Frontal cortex (tissue), 4 donors: ENCODE data around the gene HMGN4. TPM values are rescaled to one million over a fixed set of nuclear protein-coding genes. Genes with fewer than 3 reads are reported as not detected.

Experiments used
- DNase-seq, 2 donors: peaks; one replicate each; pipeline ENCODE4 v3.0.0; 2012; ENCODE audit warnings: low spot score in 2 of 2
- FAIRE-seq: peaks from 2 replicates; lab custom pipeline; 2012; peaks lifted over from hg19 to GRCh38; lab: Jason Lieb, UNC
- total RNA-seq: library from RNA; depleted of rRNA; stranded (reverse); fragments of >200 nt; gene quantifications from one replicate; pipeline ENCODE4 v1.2.3, GENCODE V29; 2014
- donor health status: control.
- donor health status: control.
- donor health status: control.

The HMGN4 gene
- total RNA-seq, 1 donor from 2014 or later = 73.4 TPM

GRCh38 chr6:26571592-26572296 is 33.6 kb downstream of the HMGN4 start:
- DNase-seq (no peak), FAIRE-seq (no peak)

- DNase-seq (no peak), FAIRE-seq (no peak)
These were observed 37.4 kb downstream of the HMGN4 start for GRCh38 chr6:26575494-26575939.

DNA sequence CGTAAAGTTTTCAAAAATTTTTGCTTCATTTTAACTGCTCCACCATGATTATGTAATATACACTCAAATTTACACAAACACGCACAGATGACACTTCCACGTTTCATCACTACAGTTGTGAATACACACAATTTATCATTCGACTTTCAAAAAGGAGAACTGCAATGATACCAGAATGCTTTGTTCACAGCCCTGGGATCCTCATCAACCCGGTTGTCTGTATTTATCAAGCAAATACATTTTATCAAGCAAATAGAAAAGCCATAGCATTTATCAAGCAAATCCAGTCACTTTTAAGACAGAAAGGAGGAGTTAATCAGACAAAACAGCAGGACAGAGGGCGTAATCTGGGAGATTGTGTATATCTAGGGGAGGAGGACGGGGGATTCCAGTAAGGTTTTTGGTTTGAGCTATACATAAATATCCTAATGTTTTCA is 38.3 kb downstream of the HMGN4 start:
- FAIRE-seq = no peak
- DNase-seq = no peak

GRCh38 chr6:26576929-26577719 is 39.0 kb downstream of the HMGN4 start:
- DNase-seq (no peak), FAIRE-seq (no peak)

DNA sequence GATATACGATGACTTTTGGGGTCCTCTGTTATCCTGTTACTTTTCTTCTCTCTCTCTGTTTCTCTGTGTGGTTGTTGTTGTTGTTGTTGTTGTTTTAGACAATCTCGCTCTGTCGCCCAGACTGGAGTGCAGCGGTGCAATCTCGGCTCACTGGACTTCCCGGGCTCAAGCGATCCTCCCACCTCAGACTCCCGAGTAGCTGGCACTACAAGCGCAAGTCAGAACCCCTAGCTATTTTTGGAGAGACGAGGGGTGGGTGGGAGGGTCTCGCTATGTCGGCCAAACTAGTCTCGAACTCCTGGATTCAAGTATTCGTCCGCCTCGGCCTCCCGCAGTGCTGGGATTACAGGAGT is 39.5 kb downstream of the HMGN4 start:
- no peak for FAIRE-seq
- no peak for DNase-seq

DNA sequence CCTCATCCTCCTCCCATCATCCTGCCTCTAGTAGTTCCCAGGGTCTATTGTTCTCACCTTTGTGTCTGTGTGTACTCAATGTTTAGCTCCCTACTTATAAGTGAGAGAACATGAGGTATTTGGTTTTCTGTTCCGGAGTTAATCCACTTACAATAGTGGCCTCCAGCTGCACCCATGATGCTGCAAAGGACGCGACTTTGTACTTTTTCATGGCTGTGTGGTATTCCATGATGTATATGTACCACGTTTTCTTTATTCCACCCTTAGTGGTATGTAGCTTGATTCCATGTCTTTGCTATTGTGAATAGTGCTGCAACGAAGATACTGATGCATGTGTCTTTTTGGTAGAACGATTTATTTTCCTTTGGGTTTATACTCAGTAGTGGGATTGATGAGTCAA is 40.1 kb downstream of the HMGN4 start:
- DNase-seq = no peak
- no peak for FAIRE-seq

GRCh38 chr6:26578741-26579140 is 40.6 kb downstream of the HMGN4 start:
- no peak for DNase-seq
- no peak for FAIRE-seq

- DNase-seq = no peak
- FAIRE-seq = no peak
These were observed 43.2 kb downstream of the HMGN4 start for GRCh38 chr6:26581164-26581915.

GRCh38 chr6:26588965-26589364 is 50.8 kb downstream of the HMGN4 start:
- no peak for FAIRE-seq
- no peak for DNase-seq

- DNase-seq (no peak), FAIRE-seq (no peak)
These were observed 54.5 kb downstream of the HMGN4 start for GRCh38 chr6:26592649-26593048.

DNA sequence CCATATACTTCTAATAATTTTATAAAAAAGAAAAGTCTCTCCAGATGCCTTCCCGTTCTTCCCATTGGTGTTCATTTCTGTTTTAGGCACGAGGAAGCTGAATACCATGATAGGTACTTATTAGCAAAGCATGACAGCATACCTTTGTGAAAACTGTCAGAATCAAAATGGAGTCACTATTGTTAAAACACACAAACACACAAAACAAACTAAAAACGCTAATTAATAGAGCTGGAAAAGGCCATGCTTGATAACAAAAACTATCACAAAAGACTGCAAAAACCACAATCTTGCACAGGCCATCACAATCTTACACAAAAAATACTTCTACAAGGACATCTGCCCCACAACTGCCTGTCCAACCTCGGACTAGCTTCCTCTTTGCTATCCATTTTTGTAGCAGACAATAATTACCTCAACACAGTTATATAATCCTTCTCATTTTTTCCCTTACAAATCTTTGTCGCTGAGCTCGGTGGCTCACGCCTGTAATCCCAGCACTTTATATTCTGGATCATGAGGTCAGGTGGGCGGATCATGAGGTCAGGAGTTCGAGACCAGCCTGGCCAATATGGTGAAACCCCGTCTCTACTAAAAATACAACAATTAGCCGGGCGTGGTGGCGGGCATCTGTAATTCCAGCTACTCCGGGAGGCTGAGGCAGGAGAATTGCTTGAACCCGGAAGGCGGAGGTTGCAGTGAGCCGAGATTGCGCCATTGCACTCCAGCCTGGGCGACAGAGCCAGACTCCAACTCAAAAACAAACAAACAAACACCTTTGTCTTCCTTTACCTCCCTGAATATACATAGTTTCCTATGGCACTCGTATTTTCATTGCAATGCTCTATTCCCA is 55.3 kb downstream of the HMGN4 start:
- FAIRE-seq = no peak
- DNase-seq = no peak

- DNase-seq (no peak), FAIRE-seq (no peak)
These were observed 55.9 kb downstream of the HMGN4 start for GRCh38 chr6:26594131-26594498.

GRCh38 chr6:26594730-26595632 is 56.8 kb downstream of the HMGN4 start:
- FAIRE-seq = no peak
- DNase-seq = no peak

- peak; percentile 60 to 69 for DNase-seq
- no peak for FAIRE-seq
These were observed 57.6 kb downstream of the HMGN4 start for GRCh38 chr6:26595669-26596269.
